HepG2 (cell line): ENCODE data around the gene LITAFD.

Source experiments
- HNRNPLL ChIP-seq: fragments of 200-400 bp; formaldehyde crosslinking; IDR thresholded peaks from 2 replicates; pipeline ENCODE4 v1.6.1; 2017; ENCODE audit warnings: mild to moderate bottlenecking, low read depth, low read length; ENCODE audit not compliant: poor library complexity, severe bottlenecking
- MAZ ChIP-seq, 2 experiments: sonication (generic) in 1 of 2; formaldehyde crosslinking in 1 of 2; IDR thresholded peaks; 2 replicates each; pipeline versions ENCODE4 v1.5.0 to v1.6.1; 2012 to 2020; ENCODE audit warnings: low read depth in 2 of 2, mild to moderate bottlenecking in 2 of 2, borderline replicate concordance in 1 of 2, improper control_type of control experiment in 1 of 2, low read length in 1 of 2, missing genetic modification reagents in 1 of 2, moderate library complexity in 1 of 2
- MEIS2 ChIP-seq: sonication (generic); formaldehyde crosslinking; IDR thresholded peaks from 2 replicates; pipeline ENCODE4 v1.9.0; 2021; ENCODE audit warnings: mild to moderate bottlenecking, missing genetic modification reagents
- MXI1 ChIP-seq: IDR thresholded peaks from 3 replicates; pipeline ENCODE4 v1.6.1; 2012; ENCODE audit warnings: low read depth, low read length, inconsistent platforms, borderline replicate concordance
- SAP130 ChIP-seq: IDR thresholded peaks from 2 replicates; pipeline ENCODE4 v1.6.1; 2016; ENCODE audit warnings: low read depth
- ZC3H13 ChIP-seq: sonication (generic); formaldehyde crosslinking; IDR thresholded peaks from 2 replicates; pipeline ENCODE4 v1.8.1; 2023; ENCODE audit warnings: mild to moderate bottlenecking, missing genetic modification reagents, moderate library complexity
- TF ChIP-seq, protein P1 (sequence below): IDR thresholded peaks from 2 replicates; pipeline ENCODE4 v1.6.1; 2016; ENCODE audit warnings: low read depth, borderline replicate concordance
- TF ChIP-seq, protein P2 (sequence below): sonication (generic); formaldehyde crosslinking; IDR thresholded peaks from 2 replicates; pipeline ENCODE4 v1.9.0; 2021; ENCODE audit warnings: missing genetic modification reagents, borderline replicate concordance
- TF ChIP-seq, protein P3 (sequence below): sonication (generic); IDR thresholded peaks from 2 replicates; pipeline ENCODE4 v1.6.1; 2016; ENCODE audit warnings: low read depth, borderline replicate concordance
- TF ChIP-seq, protein P4 (sequence below): sonication (generic); formaldehyde crosslinking; IDR thresholded peaks from 2 replicates; pipeline ENCODE4 v1.4.0; 2020; ENCODE audit warnings: missing genetic modification reagents, mild to moderate bottlenecking, borderline replicate concordance
- TF ChIP-seq, protein P5 (sequence below): sonication (generic); formaldehyde crosslinking; IDR thresholded peaks from 2 replicates; pipeline ENCODE4 v1.9.0; 2021; ENCODE audit warnings: missing genetic modification reagents, borderline replicate concordance
- TF ChIP-seq, protein P6 (sequence below): sonication (generic); formaldehyde crosslinking; conservative IDR thresholded peaks from 2 replicates; pipeline ENCODE4 v1.8.1; 2023; ENCODE audit warnings: missing genetic modification reagents

DNA sequence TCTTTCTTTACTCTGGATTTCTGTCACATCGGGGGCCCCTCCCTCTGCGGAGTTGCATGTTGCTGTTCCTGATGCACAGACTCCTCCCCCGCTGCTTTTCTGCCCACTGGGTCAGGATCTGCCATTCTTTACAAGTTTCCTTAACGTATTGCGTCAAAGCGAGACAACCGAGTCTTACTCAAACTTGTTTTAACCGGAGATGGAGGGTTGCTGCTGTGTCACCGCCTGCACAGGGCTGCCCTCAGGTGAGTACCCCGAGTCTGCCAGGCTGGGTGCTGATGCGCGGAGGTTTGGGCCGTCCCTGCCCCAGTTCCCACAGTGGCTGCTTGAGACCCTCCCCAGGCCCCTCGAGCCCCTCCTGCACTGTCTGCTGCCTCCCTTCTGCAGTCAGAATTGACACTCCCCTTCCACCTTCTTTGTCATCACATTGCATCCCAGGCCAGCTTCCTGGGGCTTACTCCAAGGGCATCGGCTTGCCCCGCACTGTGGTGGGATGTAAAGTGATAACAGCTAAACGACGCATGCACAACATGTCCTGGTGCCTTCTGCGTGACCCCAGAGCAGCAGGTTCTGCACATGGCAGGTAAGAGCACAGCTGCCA is 32.6 kb upstream of the LITAFD start:
- TF ChIP-seq, protein P1, sequence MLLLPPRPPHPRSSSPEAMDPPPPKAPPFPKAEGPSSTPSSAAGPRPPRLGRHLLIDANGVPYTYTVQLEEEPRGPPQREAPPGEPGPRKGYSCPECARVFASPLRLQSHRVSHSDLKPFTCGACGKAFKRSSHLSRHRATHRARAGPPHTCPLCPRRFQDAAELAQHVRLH (CRISPR knock-in tag) = no peak
- TF ChIP-seq SAP130 (CRISPR knock-in tag) (no peak), ZC3H13 (no peak), MAZ (IDR thresholded peaks at IDR 0.05; ENCODE audit: borderline replicate concordance, low read depth, low read length) (no peak), MAZ (CRISPR knock-in tag; IDR thresholded peaks at IDR 0.05; ENCODE audit: low read depth) (no peak), MEIS2 (CRISPR knock-in tag) (no peak), HNRNPLL (no peak), MXI1 (no peak)
- TF ChIP-seq, protein P2, sequence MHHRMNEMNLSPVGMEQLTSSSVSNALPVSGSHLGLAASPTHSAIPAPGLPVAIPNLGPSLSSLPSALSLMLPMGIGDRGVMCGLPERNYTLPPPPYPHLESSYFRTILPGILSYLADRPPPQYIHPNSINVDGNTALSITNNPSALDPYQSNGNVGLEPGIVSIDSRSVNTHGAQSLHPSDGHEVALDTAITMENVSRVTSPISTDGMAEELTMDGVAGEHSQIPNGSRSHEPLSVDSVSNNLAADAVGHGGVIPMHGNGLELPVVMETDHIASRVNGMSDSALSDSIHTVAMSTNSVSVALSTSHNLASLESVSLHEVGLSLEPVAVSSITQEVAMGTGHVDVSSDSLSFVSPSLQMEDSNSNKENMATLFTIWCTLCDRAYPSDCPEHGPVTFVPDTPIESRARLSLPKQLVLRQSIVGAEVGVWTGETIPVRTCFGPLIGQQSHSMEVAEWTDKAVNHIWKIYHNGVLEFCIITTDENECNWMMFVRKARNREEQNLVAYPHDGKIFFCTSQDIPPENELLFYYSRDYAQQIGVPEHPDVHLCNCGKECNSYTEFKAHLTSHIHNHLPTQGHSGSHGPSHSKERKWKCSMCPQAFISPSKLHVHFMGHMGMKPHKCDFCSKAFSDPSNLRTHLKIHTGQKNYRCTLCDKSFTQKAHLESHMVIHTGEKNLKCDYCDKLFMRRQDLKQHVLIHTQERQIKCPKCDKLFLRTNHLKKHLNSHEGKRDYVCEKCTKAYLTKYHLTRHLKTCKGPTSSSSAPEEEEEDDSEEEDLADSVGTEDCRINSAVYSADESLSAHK (CRISPR knock-in tag) = no peak
- TF ChIP-seq, protein P3, sequence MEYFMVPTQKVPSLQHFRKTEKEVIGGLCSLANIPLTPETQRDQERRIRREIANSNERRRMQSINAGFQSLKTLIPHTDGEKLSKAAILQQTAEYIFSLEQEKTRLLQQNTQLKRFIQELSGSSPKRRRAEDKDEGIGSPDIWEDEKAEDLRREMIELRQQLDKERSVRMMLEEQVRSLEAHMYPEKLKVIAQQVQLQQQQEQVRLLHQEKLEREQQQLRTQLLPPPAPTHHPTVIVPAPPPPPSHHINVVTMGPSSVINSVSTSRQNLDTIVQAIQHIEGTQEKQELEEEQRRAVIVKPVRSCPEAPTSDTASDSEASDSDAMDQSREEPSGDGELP = no peak
- TF ChIP-seq, protein P4, sequence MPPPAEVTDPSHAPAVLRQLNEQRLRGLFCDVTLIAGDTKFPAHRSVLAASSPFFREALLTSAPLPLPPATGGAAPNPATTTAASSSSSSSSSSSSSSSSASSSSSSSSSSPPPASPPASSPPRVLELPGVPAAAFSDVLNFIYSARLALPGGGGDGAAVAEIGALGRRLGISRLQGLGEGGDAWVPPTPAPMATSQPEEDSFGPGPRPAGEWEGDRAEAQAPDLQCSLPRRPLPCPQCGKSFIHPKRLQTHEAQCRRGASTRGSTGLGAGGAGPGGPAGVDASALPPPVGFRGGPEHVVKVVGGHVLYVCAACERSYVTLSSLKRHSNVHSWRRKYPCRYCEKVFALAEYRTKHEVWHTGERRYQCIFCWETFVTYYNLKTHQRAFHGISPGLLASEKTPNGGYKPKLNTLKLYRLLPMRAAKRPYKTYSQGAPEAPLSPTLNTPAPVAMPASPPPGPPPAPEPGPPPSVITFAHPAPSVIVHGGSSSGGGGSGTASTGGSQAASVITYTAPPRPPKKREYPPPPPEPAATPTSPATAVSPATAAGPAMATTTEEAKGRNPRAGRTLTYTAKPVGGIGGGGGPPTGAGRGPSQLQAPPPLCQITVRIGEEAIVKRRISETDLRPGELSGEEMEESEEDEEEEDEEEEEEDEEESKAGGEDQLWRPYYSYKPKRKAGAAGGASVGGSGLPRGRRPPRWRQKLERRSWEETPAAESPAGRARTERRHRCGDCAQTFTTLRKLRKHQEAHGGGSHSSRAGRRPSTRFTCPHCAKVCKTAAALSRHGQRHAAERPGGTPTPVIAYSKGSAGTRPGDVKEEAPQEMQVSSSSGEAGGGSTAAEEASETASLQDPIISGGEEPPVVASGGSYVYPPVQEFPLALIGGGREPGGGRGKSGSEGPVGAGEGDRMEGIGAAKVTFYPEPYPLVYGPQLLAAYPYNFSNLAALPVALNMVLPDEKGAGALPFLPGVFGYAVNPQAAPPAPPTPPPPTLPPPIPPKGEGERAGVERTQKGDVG (CRISPR knock-in tag) = no peak
- TF ChIP-seq, protein P5, sequence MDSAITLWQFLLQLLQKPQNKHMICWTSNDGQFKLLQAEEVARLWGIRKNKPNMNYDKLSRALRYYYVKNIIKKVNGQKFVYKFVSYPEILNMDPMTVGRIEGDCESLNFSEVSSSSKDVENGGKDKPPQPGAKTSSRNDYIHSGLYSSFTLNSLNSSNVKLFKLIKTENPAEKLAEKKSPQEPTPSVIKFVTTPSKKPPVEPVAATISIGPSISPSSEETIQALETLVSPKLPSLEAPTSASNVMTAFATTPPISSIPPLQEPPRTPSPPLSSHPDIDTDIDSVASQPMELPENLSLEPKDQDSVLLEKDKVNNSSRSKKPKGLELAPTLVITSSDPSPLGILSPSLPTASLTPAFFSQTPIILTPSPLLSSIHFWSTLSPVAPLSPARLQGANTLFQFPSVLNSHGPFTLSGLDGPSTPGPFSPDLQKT (CRISPR knock-in tag) = no peak
- TF ChIP-seq, protein P6, sequence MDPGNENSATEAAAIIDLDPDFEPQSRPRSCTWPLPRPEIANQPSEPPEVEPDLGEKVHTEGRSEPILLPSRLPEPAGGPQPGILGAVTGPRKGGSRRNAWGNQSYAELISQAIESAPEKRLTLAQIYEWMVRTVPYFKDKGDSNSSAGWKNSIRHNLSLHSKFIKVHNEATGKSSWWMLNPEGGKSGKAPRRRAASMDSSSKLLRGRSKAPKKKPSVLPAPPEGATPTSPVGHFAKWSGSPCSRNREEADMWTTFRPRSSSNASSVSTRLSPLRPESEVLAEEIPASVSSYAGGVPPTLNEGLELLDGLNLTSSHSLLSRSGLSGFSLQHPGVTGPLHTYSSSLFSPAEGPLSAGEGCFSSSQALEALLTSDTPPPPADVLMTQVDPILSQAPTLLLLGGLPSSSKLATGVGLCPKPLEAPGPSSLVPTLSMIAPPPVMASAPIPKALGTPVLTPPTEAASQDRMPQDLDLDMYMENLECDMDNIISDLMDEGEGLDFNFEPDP (CRISPR knock-in tag) = no peak
